Uterus (tissue), 2 donors: ENCODE measurements around the gene SLC17A2.

Experiments
- CTCF ChIP-seq, 4 experiments: fragments of 200-600 bp in 2 of 4; fragments of 450-650 bp in 2 of 4; sonication (generic) in 2 of 4; IDR thresholded peaks; one replicate each; pipeline ENCODE4 v1.5.1; 2016 to 2019; ENCODE audit warnings: antibody characterized with exemption in 4 of 4, mild to moderate bottlenecking in 2 of 4, moderate library complexity in 1 of 4
- POLR2A ChIP-seq, 2 donors: fragments of 450-650 bp; IDR thresholded peaks; one replicate each; pipeline ENCODE4 v1.6.1; 2016; ENCODE audit warnings: antibody characterized with exemption in 2 of 2, mild to moderate bottlenecking in 1 of 2, moderate library complexity in 1 of 2

DNA sequence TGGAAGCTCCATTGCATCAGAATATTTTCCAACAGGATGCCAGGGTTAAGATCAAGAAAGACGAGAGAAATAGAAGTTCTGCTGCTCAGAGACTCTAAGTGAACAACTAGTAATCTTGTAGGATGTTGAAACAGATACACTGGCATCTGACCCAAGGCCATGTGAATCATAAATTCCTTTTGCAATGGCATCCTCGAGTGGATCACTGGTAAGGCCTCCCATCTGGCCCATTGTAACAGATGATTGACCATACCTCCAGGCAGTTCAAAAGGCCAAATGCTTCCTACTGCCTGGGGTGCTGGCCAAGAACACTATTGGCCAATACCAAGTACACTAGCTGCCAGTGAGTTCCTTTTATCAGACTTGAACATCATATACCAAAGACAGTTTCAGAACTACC, 46.5 kb downstream of the SLC17A2 start:
- TF ChIP-seq CTCF (IDR thresholded peaks at IDR 0.05) = no peak
- TF ChIP-seq POLR2A (IDR thresholded peaks at IDR 0.05) = no peak
